K562 (cell line): ENCODE results near the gene C20orf96. TPM values are rescaled to one million over a fixed set of nuclear protein-coding genes. Genes with fewer than 3 reads are reported as not detected.

ENCODE experiments used
- BMI1 ChIP-seq: fragments of 150-350 bp; IDR thresholded peaks from 2 replicates; pipeline ENCODE4 v1.6.1; 2014; ENCODE audit warnings: low read length
- CXXC5 ChIP-seq: fragments of 250-450 bp; sonication (Bioruptor Pico); IDR thresholded peaks from 2 replicates; pipeline ENCODE4 v1.8.0; 2022; ENCODE audit warnings: inconsistent platforms, mild to moderate bottlenecking, moderate library complexity
- FIP1L1 ChIP-seq: fragments of 200-400 bp; formaldehyde crosslinking; IDR thresholded peaks from 2 replicates; pipeline ENCODE4 v1.6.1; 2018; ENCODE audit warnings: mild to moderate bottlenecking, low read depth, low read length; ENCODE audit not compliant: poor library complexity, severe bottlenecking
- HMG20B ChIP-seq: fragments of 250-450 bp; sonication (Bioruptor Pico); IDR thresholded peaks from 2 replicates; pipeline ENCODE4 v1.5.0; 2021; ENCODE audit warnings: mild to moderate bottlenecking
- IRF2 ChIP-seq: sonication (generic); formaldehyde crosslinking; IDR thresholded peaks from 2 replicates; pipeline ENCODE4 v1.8.1; 2022; ENCODE audit warnings: mild to moderate bottlenecking, missing genetic modification reagents
- KAT7 ChIP-seq: sonication (generic); formaldehyde crosslinking; IDR thresholded peaks from 2 replicates; pipeline ENCODE4 v1.8.0; 2022; ENCODE audit warnings: missing genetic modification reagents, mild to moderate bottlenecking, borderline replicate concordance
- KLF16 ChIP-seq: IDR thresholded peaks from 2 replicates; pipeline ENCODE4 v1.6.1; 2016; ENCODE audit warnings: antibody characterized with exemption
- PHF8 ChIP-seq: fragments of 200-600 bp; sonication (generic); IDR thresholded peaks from 2 replicates; pipeline ENCODE4 v1.6.1; 2012; ENCODE audit warnings: mixed run types, mild to moderate bottlenecking, inconsistent platforms, low read length, moderate library complexity, borderline replicate concordance
- SNRNP70 ChIP-seq: fragments of 200-400 bp; formaldehyde crosslinking; optimal IDR thresholded peaks from 2 replicates; pipeline ENCODE3; 2017; ENCODE audit warnings: low read depth, low read length
- ZC3H8 ChIP-seq: fragments of 450-650 bp; IDR thresholded peaks from 2 replicates; pipeline ENCODE4 v1.6.1; 2017
- ZNF133 ChIP-seq: fragments of 250-450 bp; sonication (Bioruptor Pico); IDR thresholded peaks from 2 replicates; pipeline ENCODE4 v1.4.0; 2020; ENCODE audit warnings: mild to moderate bottlenecking
- ZNF143 ChIP-seq: sonication (generic); formaldehyde crosslinking; IDR thresholded peaks from 2 replicates; pipeline ENCODE4 v1.9.0; 2022; ENCODE audit warnings: mild to moderate bottlenecking, missing genetic modification reagents
- ZNF224 ChIP-seq: sonication (generic); formaldehyde crosslinking; IDR thresholded peaks from 2 replicates; pipeline ENCODE4 v1.8.0; 2022; ENCODE audit warnings: mild to moderate bottlenecking, missing genetic modification reagents
- polyA plus RNA-seq, 8 experiments: library from polyadenylated mRNA; depleted of rRNA in 4 of 8; stranded (reverse) in 5 of 8; unstranded in 3 of 8; fragments of >200 nt; fragmentation: Nextera tagmentation in 2 of 8; fragmentation: Illumina TruSeq in 1 of 8; extraction: Ambion mirVana in 2 of 8; extraction: Trizol in 1 of 8; gene quantifications; 2 replicates each; pipeline versions ENCODE4 v1.2.1 to v1.2.3, GENCODE V29; 2011 to 2014; ENCODE audit warnings: inconsistent platforms in 1 of 8, missing spikeins in 1 of 8
- total RNA-seq, 7 experiments: library from RNA; depleted of rRNA in 6 of 7; stranded (reverse); fragments of >200 nt in 6 of 7; fragmentation: Illumina TruSeq in 2 of 7; extraction: Trizol in 2 of 7; gene quantifications; 2 replicates each; pipeline versions ENCODE4 v1.2.1 to v1.2.3, GENCODE V29; 2011 to 2021; ENCODE audit warnings: low replicate concordance in 1 of 7
- TF ChIP-seq, protein P1 (sequence below): fragments of 450-650 bp; IDR thresholded peaks from 2 replicates; pipeline ENCODE4 v1.6.1; 2018; ENCODE audit warnings: mild to moderate bottlenecking, low read depth; ENCODE audit not compliant: partially characterized antibody
- TF ChIP-seq, protein P2 (sequence below): fragments of 150-350 bp; IDR thresholded peaks from 2 replicates; pipeline ENCODE4 v1.6.1; 2014; ENCODE audit warnings: low read depth, mild to moderate bottlenecking, low read length, borderline replicate concordance
- TF ChIP-seq, protein P3 (sequence below): fragments of 450-650 bp; formaldehyde crosslinking; IDR thresholded peaks from 2 replicates; pipeline ENCODE4 v1.4.0; 2020; ENCODE audit warnings: mild to moderate bottlenecking, moderate library complexity
- TF ChIP-seq, protein P4 (sequence below): fragments of 450-650 bp; formaldehyde crosslinking; conservative IDR thresholded peaks from 2 replicates; pipeline ENCODE4 v1.4.0; 2022; ENCODE audit warnings: mild to moderate bottlenecking, missing genetic modification characterization
- TF ChIP-seq, protein P5 (sequence below): sonication (generic); formaldehyde crosslinking; IDR thresholded peaks from 2 replicates; pipeline ENCODE4 v1.8.0; 2022; ENCODE audit warnings: missing genetic modification reagents, mild to moderate bottlenecking, borderline replicate concordance

C20orf96 gene
- total and polyA plus RNA-seq, 9 of the 15 experiments (the other 6 are each of a cell fraction or from before 2014, with no cell fraction given) = 1.7 to 11.7 (median 4.2) TPM

DNA sequence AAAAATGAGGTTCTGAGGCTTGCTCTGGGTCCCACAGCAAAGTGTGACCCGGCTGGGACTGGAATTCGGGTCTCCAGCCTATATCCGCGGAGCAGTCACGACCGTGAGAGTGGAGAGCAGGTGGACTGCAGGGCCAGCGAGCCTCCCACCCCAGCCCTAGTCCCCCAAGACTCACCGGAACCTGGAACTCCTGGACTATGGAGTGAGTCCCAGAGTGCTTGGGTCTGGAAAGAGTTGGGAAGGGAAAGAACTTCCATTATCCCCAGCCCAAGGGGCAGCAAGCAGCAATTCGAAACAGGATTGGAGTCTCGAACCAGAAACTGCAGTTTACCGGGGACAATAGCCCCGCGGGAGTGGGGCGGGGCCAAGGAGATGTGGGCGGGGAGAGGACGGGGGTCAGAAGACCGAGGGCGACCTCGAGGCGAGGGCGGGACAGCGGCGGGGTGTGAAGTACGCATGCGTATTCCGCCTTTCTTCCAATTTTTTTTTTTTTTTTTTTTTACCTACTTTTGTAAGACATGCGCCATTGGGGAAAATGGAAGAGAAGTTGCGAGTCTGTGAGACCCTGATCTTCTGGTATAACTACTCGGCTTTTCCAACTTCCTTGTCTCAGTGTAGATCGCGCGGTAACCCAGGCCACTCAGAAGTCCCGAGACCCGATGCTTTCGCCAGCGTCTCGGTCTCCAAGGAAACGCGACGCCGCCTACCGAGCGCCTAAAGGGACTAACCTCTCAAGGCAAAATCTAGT, at the start of gene C20orf96 (continued):
- TF ChIP-seq ZNF224 (0 out of 2 replicates have a peak, but pooled peaks have one; percentile 51), FIP1L1 (no peak), SNRNP70 (no peak), IRF2 (CRISPR knock-in tag) (no peak), ZC3H8 (no peak), ZNF133 (CRISPR knock-in tag) (no peak), PHF8 (peak; percentile 77; the same call in 1 of the 2 replicates), BMI1 (peak; percentile 78), KAT7 (CRISPR knock-in tag) (0 out of 2 replicates have a peak, but pooled peaks have one; percentile 71), HMG20B (CRISPR knock-in tag) (no peak), KLF16 (peak; percentile 47; the same call in 1 of the 2 replicates), ZNF143 (CRISPR knock-in tag) (no peak), CXXC5 (peak; percentile 61)
- TF ChIP-seq, protein P1, sequence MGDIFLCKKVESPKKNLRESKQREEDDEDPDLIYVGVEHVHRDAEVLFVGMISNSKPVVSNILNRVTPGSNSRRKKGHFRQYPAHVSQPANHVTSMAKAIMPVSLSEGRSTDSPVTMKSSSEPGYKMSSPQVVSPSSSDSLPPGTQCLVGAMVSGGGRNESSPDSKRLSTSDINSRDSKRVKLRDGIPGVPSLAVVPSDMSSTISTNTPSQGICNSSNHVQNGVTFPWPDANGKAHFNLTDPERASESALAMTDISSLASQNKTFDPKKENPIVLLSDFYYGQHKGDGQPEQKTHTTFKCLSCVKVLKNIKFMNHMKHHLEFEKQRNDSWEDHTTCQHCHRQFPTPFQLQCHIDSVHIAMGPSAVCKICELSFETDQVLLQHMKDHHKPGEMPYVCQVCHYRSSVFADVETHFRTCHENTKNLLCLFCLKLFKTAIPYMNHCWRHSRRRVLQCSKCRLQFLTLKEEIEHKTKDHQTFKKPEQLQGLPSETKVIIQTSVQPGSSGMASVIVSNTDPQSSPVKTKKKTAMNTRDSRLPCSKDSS = no peak
- TF ChIP-seq, protein P2, sequence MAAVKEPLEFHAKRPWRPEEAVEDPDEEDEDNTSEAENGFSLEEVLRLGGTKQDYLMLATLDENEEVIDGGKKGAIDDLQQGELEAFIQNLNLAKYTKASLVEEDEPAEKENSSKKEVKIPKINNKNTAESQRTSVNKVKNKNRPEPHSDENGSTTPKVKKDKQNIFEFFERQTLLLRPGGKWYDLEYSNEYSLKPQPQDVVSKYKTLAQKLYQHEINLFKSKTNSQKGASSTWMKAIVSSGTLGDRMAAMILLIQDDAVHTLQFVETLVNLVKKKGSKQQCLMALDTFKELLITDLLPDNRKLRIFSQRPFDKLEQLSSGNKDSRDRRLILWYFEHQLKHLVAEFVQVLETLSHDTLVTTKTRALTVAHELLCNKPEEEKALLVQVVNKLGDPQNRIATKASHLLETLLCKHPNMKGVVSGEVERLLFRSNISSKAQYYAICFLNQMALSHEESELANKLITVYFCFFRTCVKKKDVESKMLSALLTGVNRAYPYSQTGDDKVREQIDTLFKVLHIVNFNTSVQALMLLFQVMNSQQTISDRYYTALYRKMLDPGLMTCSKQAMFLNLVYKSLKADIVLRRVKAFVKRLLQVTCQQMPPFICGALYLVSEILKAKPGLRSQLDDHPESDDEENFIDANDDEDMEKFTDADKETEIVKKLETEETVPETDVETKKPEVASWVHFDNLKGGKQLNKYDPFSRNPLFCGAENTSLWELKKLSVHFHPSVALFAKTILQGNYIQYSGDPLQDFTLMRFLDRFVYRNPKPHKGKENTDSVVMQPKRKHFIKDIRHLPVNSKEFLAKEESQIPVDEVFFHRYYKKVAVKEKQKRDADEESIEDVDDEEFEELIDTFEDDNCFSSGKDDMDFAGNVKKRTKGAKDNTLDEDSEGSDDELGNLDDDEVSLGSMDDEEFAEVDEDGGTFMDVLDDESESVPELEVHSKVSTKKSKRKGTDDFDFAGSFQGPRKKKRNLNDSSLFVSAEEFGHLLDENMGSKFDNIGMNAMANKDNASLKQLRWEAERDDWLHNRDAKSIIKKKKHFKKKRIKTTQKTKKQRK = no peak
- TF ChIP-seq, protein P3, sequence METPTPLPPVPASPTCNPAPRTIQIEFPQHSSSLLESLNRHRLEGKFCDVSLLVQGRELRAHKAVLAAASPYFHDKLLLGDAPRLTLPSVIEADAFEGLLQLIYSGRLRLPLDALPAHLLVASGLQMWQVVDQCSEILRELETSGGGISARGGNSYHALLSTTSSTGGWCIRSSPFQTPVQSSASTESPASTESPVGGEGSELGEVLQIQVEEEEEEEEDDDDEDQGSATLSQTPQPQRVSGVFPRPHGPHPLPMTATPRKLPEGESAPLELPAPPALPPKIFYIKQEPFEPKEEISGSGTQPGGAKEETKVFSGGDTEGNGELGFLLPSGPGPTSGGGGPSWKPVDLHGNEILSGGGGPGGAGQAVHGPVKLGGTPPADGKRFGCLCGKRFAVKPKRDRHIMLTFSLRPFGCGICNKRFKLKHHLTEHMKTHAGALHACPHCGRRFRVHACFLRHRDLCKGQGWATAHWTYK (CRISPR knock-in tag) = no peak
- TF ChIP-seq, protein P4, sequence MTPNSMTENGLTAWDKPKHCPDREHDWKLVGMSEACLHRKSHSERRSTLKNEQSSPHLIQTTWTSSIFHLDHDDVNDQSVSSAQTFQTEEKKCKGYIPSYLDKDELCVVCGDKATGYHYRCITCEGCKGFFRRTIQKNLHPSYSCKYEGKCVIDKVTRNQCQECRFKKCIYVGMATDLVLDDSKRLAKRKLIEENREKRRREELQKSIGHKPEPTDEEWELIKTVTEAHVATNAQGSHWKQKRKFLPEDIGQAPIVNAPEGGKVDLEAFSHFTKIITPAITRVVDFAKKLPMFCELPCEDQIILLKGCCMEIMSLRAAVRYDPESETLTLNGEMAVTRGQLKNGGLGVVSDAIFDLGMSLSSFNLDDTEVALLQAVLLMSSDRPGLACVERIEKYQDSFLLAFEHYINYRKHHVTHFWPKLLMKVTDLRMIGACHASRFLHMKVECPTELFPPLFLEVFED (CRISPR knock-in tag) = no peak
- TF ChIP-seq, protein P5, sequence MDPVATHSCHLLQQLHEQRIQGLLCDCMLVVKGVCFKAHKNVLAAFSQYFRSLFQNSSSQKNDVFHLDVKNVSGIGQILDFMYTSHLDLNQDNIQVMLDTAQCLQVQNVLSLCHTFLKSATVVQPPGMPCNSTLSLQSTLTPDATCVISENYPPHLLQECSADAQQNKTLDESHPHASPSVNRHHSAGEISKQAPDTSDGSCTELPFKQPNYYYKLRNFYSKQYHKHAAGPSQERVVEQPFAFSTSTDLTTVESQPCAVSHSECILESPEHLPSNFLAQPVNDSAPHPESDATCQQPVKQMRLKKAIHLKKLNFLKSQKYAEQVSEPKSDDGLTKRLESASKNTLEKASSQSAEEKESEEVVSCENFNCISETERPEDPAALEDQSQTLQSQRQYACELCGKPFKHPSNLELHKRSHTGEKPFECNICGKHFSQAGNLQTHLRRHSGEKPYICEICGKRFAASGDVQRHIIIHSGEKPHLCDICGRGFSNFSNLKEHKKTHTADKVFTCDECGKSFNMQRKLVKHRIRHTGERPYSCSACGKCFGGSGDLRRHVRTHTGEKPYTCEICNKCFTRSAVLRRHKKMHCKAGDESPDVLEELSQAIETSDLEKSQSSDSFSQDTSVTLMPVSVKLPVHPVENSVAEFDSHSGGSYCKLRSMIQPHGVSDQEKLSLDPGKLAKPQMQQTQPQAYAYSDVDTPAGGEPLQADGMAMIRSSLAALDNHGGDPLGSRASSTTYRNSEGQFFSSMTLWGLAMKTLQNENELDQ (CRISPR knock-in tag) = no peak
